Left lung (tissue), 10 donors: ENCODE measurements around the gene GLMN. TPM values are rescaled to one million over a fixed set of nuclear protein-coding genes. Genes with fewer than 3 reads are reported as not detected.

Experiments
- ATAC-seq: fragments of 200-7000 bp; cut with Tn5 transposase; one replicate; pipeline ENCODE4 v1.9.1; 2020; ENCODE audit warnings: moderate library complexity
- DNase-seq, 4 donors: peaks; one replicate each; pipeline ENCODE4 v3.0.0-alpha.2; 2013 to 2020
- H3K27ac ChIP-seq, 2 donors: fragments of 200-600 bp; sonication (generic) in 1 of 2; one replicate each; pipeline versions ENCODE4 v1.5.0 to v1.8.0; 2020 to 2021
- H3K27me3 ChIP-seq, 2 donors: fragments of 200-600 bp; sonication (generic) in 1 of 2; one replicate each; pipeline versions ENCODE4 v1.5.0 to v1.8.0; 2020 to 2021
- H3K36me3 ChIP-seq, 2 donors: fragments of 200-600 bp; sonication (generic) in 1 of 2; one replicate each; pipeline versions ENCODE4 v1.5.0 to v1.8.0; 2020 to 2021
- H3K4me1 ChIP-seq, 2 donors: fragments of 200-600 bp; one replicate each; pipeline ENCODE4 v1.8.0; 2021
- H3K4me3 ChIP-seq, 2 donors: fragments of 200-600 bp; sonication (generic) in 1 of 2; one replicate each; pipeline versions ENCODE4 v1.5.0 to v1.8.0; 2020 to 2021; ENCODE audit warnings: mild to moderate bottlenecking in 1 of 2
- H3K9me3 ChIP-seq, 2 donors: fragments of 200-600 bp; sonication (generic) in 1 of 2; one replicate each; pipeline versions ENCODE4 v1.5.0 to v1.8.0; 2020 to 2021
- CTCF ChIP-seq, 2 donors: fragments of 200-600 bp; sonication (generic) in 1 of 2; IDR thresholded peaks; one replicate each; pipeline versions ENCODE4 v1.5.0 to v1.8.0; 2021; ENCODE audit warnings: antibody characterized with exemption in 2 of 2
- intact Hi-C, 2 donors: fragments of 100-400 bp; cut with DNase I; formaldehyde crosslinking; loops; one replicate each; pipeline versions ENCODE4 v1.11.2 to v1.14.2; 2022
- polyA plus RNA-seq, 6 donors: library from polyadenylated mRNA; unstranded; fragments of 120-200 nt; gene quantifications; one replicate each; pipeline ENCODE4 v1.2.1, GENCODE V29; 2013; ENCODE audit not compliant: insufficient read length in 6 of 6
- total RNA-seq, 2 donors: library from RNA; stranded (reverse); fragmentation: NEBNext Ultra II Directional; extraction: Animal tissue kit (Norgen Biotek cat#: 25700); gene quantifications; one replicate each; pipeline ENCODE4 v1.2.1, GENCODE V29; 2021
- donor health status: DM: no; HTN: yes; CAD: no.
- donor health status: DM: no; HTN: no; CAD: no.

The GLMN gene
- total and polyA plus RNA-seq, 8 donors = 5.9 to 39.1 (median 27.2) TPM

DNA sequence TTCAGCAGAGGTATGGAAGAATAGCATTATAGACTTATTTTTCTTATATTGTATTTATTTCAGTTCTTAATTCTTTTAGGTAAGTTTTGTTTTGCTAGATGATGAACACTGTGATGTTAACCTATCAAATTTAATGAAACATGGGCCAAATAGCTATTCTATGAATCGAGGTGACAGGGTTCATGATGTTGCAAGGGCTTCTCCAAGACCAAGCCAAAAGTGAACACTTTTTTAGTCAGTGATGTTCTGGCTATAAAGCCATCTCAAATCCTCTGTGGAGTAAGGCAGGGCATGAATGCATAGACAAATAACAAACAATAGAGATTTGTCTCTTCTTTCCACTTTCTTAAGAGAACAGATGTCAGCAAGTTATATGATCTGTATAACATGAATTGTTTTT is 54.4 kb downstream of the GLMN start:
- Histone ChIP-seq H3K9me3 (no peaks in the 10 kb centered on the region), H3K27me3 (no peaks in the 10 kb centered on the region), H3K27ac (no peak overlapping the region), H3K4me3 (no peak overlapping the region), H3K4me1 (no peaks in the 10 kb centered on the region), H3K36me3 (peaks cover 0 to 19% of the 10 kb centered on the region in 2 donors)
- ATAC-seq (no peak), DNase-seq (no peak)
- TF ChIP-seq CTCF (IDR thresholded peaks at IDR 0.05) = no peak
- intact Hi-C loops = no loop called here

DNA sequence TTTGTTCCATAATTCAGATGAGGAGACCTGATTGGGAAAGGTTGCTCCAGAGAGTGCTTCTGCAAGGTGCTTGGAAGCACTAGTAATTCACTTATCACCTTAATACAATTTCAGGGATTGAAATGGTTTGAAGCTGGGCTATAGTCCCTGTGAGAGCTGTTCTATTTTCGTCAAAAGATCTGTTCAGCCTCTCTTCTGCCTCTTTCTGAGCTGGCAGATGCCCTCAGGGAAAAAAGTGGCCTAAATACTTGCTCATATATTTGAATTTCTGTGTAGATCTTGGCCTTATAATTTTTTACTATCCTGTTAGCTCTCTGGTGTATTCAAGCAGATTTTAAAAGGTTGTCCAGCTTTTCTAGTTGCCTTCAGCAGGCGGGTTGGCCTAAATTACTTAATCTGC is 58.8 kb downstream of the GLMN start:
- TF ChIP-seq CTCF (IDR thresholded peaks at IDR 0.05) = no peak
- H3K4me1 ChIP-seq = no peaks in the 10 kb centered on the region
- no peak overlapping the region for H3K27ac ChIP-seq
- no peak for ATAC-seq
- no peaks in the 10 kb centered on the region for H3K36me3 ChIP-seq
- H3K9me3 ChIP-seq = no peaks in the 10 kb centered on the region
- H3K4me3 ChIP-seq = no peak overlapping the region
- no peak for DNase-seq
- intact Hi-C loops = no loop called here
- peaks cover 0 to 7% of the 10 kb centered on the region in 2 donors for H3K27me3 ChIP-seq

DNA sequence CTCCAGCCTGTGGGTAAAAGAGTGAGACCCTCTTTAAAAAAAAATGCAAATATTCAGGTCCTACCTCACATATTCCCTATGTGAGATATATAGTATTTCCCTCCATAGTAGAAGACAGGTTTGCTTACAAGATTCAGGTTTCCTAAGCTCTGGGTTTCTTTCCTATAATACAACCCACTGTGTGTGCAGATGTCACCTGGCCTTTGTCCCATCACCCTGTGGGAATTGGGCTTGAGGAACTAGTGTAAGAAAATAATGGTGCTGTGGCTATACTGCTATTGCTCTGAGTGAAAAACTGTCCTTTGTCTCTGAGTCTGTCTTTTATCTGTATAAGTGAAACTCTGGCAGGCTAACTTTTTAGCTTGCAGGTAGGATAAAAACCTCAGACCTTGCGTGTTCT is 68.1 kb downstream of the GLMN start:
- Histone ChIP-seq H3K27ac (no peak overlapping the region), H3K27me3 (no peaks in the 10 kb centered on the region), H3K4me3 (no peak overlapping the region), H3K9me3 (no peaks in the 10 kb centered on the region), H3K4me1 (no peaks in the 10 kb centered on the region), H3K36me3 (no peaks in the 10 kb centered on the region)
- intact Hi-C loops = no loop called here
- DNase-seq (no peak), ATAC-seq (no peak)
- TF ChIP-seq CTCF (IDR thresholded peaks at IDR 0.05) = no peak

DNA sequence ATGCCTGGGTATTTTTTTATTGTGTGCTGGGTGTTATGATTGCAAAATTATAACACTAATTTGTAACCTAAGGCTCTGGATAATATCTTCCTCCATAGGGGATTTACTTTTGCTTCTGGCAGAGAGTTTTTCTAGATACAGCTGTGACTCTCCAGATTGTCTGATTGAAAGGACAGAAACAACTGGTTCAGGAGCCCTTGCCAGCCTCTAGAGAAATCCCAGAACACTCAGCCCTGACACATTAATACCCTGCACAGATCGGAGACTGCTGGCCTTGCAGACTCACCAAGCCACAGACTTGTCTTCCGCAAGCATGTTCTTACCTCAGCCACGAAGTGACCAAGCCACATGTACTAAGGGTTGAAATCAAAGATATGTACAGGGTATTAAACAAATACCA is 70.4 kb downstream of the GLMN start:
- no peak for TF ChIP-seq CTCF (IDR thresholded peaks at IDR 0.05)
- H3K27me3 ChIP-seq = no peaks in the 10 kb centered on the region
- no peak overlapping the region for H3K27ac ChIP-seq
- DNase-seq (no peak), ATAC-seq (no peak)
- no peaks in the 10 kb centered on the region for H3K36me3 ChIP-seq
- intact Hi-C loops = no loop called here
- no peaks in the 10 kb centered on the region for H3K9me3 ChIP-seq
- H3K4me3 ChIP-seq = no peak overlapping the region
- H3K4me1 ChIP-seq = no peaks in the 10 kb centered on the region

DNA sequence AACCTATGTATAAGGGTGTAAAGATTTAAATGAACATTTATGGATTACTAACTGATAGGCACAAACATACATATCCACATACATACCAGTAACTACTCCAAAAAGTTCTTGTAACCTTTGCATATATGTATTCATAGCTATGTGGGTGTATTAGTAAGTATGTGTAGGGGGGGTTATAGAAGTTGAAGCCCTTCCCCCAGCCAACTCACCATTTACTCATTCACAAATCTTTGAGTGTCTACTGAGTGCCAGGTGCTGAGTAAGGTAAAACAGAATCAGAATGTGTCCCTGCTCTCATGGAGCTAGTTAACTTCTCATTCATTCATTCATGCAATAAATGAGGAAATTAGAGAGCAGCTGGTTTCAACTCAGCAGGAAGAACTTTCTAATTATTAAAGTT is 79.8 kb downstream of the GLMN start:
- Histone ChIP-seq H3K4me3 (no peak overlapping the region), H3K27ac (no peak overlapping the region), H3K27me3 (no peaks in the 10 kb centered on the region), H3K36me3 (no peaks in the 10 kb centered on the region), H3K9me3 (no peaks in the 10 kb centered on the region), H3K4me1 (no peaks in the 10 kb centered on the region)
- no peak for TF ChIP-seq CTCF (IDR thresholded peaks at IDR 0.05)
- DNase-seq (no peak), ATAC-seq (no peak)
- intact Hi-C loops = no loop called here
